Measurements from ENCODE around the gene COX7A2L.

GRCh38 chr2:42361728-42362283 is 789 bp upstream of the COX7A2L start:
- TF ChIP-seq FOS (IDR thresholded peaks at IDR 0.05; ENCODE audit: borderline replicate concordance, extremely low read depth, insufficient read length) (no peak), CTCF (IDR thresholded peaks at IDR 0.05 in 2 of 3, conservative IDR thresholded peaks at IDR 0.05 in 1 of 3; ENCODE audit: control insufficient read depth in 2 of 3, extremely low read depth in 1 of 3, insufficient read depth in 1 of 3, low read depth in 3 of 3, low read length in 3 of 3) (no peak), EZH2 (IDR thresholded peaks at IDR 0.05; ENCODE audit: borderline replicate concordance, control insufficient read depth, low read depth, low read length) (no peak), POLR2AphosphoS5 (IDR thresholded peaks at IDR 0.05; ENCODE audit: low read length) (no peak), BCL3 (IDR thresholded peaks at IDR 0.05; ENCODE audit: borderline replicate concordance, insufficient read depth, low read depth, low read length, poor library complexity, severe bottlenecking) (no peak), MAX (IDR thresholded peaks at IDR 0.05; ENCODE audit: low read depth, low read length) (no peak), CBX5 (IDR thresholded peaks at IDR 0.05; ENCODE audit: low read depth) (no peak), YY1 (IDR thresholded peaks at IDR 0.05; ENCODE audit: low read depth, low read length) (no peak), TCF12 (IDR thresholded peaks at IDR 0.05; ENCODE audit: low read depth, low read length) (no peak), ATF3 (IDR thresholded peaks at IDR 0.05; ENCODE audit: borderline replicate concordance, extremely low read depth, low read depth, low read length) (no peak)

Measured in GM12878 (cell line).